HPDE6-E6E7 (cell line): ENCODE measurements around the gene SMO.
"Not testable (repeated sequence)": the region's sequence is repeated elsewhere in the genome, so short reads cannot be mapped to it uniquely, and the experiment has no call there.

Experiments used
- DNase-seq: peaks from one replicate; pipeline ENCODE4 v3.0.0; 2011; ENCODE audit warnings: missing footprints; ENCODE audit errors: extremely low spot score

The SMO gene

DNA sequence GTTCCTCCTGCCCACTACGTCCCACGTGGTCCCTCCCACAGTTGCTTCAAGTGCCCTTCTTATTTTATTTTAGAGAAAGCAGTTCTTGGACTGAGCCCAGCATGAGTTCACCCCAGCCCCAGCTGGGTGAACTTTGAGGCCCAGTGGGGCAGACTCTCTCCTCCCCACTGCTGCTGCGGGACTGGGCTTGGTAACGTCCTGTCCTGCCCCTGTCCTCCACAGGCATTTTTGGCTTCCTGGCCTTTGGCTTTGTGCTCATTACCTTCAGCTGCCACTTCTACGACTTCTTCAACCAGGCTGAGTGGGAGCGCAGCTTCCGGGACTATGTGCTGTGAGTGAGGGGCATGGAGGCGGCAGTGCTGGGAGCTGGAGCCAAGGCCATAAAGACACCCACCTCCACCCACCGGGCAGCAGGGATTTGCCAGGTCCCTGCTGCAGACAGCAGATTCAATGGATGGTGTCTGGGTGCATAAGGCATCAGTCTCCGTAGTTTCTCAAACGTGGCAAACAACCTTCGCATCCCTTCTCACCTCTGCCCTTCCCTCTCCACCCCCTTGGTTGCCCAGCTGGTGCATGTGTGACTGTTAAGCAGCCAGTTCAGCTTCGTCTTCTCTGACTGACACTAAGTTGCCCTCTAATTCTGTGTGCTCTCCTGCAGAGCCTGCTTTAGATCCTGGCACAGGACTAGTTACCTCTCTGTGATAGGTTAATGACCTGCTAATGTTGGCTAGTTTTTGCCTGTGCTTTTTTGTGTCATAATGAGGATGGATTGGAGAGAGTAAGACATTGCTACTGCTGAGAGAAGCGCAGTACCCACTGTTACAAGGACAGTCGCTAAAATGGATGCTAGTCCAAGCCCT is 20.9 kb downstream of the SMO start:
- DNase-seq, result no peak

DNA sequence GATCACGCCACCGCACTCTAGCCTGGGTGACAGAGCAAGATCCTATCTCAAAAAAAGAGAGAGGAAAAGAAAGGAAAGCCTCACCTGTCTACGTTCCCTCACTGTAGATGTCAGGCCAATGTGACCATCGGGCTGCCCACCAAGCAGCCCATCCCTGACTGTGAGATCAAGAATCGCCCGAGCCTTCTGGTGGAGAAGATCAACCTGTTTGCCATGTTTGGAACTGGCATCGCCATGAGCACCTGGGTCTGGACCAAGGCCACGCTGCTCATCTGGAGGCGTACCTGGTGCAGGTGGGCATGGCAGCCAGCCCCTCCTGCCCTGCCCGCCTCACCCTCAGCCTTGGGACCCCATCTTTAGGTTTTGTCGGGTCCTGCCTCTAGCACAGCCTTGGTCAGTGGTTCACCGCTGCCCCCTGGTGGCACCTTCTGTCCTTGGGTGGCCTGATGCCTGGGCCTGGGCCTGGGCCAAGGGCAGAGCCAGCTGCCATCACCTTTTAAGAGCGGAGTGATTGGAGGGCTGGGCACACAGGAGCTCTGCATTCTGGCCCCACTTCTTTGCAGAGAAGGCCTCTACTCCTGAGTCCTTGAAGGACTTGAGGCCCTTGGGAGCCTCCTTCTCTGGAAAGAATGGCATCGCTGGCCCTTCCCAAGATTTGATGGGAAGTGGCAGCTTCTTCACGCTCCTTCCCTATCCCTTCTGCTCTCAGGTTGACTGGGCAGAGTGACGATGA is 22.0 kb downstream of the SMO start:
- DNase-seq, result peak; percentile 76

DNA sequence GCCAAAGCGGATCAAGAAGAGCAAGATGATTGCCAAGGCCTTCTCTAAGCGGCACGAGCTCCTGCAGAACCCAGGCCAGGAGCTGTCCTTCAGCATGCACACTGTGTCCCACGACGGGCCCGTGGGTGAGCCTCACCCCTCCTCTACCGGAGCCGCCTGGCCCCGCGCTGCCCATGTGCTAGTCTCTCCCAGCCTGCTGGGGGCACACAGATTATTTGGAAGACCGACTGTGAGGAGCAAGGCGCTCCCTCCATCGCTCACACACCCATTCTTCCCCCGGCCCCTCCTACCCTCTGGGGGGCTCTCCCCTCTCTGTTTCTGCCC is 22.5 kb downstream of the SMO start:
- no peak for DNase-seq

DNA sequence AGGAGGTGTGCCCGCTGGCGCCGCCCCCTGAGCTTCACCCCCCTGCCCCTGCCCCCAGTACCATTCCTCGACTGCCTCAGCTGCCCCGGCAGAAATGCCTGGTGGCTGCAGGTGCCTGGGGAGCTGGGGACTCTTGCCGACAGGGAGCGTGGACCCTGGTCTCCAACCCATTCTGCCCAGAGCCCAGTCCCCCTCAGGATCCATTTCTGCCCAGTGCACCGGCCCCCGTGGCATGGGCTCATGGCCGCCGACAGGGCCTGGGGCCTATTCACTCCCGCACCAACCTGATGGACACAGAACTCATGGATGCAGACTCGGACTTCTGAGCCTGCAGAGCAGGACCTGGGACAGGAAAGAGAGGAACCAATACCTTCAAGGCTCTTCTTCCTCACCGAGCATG is 23.7 kb downstream of the SMO start:
- no peak for DNase-seq

DNA sequence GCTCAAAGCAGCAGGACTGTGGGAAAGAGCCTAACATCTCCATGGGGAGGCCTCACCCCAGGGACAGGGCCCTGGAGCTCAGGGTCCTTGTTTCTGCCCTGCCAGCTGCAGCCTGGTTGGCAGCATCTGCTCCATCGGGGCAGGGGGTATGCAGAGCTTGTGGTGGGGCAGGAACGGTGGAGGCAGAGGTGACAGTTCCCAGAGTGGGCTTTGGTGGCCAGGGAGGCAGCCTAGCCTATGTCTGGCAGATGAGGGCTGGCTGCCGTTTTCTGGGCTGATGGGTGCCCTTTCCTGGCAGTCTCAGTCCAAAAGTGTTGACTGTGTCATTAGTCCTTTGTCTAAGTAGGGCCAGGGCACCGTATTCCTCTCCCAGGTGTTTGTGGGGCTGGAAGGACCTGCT is 24.2 kb downstream of the SMO start:
- no peak for DNase-seq

DNA sequence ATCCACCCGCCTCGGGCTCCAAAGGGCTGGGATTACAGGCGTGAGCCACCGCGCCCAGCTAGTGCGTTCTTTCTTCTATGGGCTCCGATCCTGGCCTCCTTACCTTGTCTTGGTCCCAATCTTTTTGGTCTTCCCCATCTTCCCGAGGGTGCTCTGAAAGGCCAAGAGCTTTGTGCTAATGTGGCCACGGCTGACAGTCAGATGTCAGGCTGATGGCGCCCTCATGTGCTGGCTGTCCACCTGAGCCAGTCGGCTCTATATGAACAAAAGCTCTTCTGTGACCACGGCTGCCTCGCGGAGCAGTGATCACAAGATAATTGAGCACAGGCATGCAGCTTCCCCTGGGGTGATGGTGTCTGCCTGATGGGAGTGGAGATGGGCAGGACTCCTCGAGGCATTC is 25.4 kb downstream of the SMO start:
- DNase-seq, result no peak

DNA sequence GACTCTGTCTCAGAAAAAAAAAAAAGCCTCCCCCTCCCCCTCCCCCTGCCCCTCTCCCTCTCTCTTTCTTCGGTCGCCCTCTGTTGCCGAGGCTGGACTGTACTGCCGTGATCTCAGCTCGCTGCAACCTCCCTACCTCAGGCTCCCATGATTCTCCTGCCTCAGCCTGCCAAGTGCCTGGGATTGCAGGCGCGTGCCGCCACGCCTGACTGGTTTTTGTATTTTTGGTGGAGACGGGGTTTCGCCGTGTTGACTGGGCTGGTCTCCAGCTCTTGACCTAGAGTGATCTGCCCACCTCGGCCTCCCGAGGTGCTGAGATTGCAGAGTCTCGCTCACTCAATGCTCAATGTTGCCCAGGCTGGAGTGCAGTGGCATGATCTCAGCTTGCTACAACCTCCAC is 27.3 kb downstream of the SMO start:
- not testable (repeated sequence) for DNase-seq

DNA sequence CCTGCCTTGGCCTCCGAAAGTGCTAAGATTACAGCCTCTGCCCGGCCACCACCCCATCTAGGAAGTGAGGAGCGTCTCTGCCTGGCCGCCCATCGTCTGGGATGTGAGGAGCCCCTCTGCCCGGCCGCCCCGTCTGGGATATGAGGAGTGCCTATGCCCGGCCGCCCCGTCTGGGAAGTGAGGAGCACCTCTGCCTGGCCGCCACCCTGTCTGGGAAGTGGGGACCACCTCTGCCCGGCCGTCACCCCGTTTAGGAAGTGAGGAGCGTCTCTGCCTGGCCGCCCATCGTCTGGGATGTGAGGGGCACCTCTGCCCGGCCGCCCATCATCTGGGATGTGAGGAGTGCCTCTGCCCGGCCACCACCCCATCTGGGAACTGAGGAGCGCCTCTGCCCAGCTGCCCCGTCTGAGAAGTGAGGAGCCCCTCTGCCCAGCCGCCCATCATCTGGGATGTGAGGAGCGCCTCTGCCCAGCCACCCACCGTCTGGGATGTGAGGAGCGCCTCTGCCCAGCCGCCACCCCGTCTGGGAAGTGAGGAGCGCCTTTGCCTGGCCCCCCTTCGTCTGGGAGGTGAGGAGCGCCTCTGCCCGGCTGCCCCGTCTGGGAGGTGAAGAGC is 27.8 kb downstream of the SMO start:
- DNase-seq, result not testable (repeated sequence)

DNA sequence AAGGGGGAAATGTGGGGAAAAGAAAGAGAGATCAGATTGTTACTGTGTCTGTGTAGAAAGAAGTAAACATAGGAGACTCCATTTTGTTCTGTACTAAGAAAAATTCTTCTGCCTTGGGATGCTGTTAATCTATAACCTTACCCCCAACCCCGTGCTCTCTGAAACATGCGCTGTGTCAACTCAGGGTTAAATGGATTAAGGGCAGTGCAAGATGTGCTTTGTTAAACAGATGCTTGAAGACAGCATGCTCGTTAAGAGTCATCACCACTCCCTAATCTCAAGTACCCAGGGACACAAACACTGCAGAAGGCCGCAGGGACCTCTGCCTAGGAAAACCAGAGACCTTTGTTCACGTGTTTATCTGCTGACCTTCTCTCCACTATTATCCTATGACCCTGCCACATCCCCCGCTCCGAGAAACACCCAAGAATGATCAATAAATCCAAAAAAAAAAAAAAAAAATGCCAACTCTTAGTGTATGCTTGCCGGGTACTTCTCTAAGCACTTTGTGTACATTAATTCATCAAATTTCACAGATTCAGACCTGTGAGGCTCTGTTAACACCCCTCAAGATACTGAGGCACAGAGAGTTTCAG is 28.5 kb downstream of the SMO start:
- DNase-seq, result not testable (repeated sequence)

DNA sequence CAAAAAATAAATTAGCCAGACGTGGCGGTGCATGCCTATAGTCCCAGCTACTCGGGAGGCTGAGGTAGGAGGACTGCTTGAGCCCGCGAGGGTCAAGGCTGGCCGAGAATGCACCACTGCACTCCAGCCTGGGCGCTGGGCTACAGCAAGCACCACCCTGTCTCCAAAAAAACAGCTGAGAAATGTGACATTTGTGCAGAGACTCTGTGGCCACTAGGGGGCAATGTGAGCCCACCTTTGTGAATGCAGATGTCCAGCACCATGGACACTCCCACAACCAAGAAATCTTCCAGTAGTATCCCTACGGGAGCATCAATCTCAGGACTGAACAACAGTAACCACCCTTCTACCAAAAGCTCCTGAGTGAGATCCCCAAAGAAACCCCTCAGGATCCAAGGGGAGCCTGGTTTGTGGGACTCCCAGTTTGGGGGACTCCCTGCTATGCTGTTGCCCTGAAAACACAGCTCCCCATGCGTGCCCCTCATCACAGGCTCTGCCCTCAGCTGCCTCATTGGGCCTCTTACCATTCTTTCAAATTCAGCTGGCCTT is 30.2 kb downstream of the SMO start:
- DNase-seq, result peak; percentile 69

DNA sequence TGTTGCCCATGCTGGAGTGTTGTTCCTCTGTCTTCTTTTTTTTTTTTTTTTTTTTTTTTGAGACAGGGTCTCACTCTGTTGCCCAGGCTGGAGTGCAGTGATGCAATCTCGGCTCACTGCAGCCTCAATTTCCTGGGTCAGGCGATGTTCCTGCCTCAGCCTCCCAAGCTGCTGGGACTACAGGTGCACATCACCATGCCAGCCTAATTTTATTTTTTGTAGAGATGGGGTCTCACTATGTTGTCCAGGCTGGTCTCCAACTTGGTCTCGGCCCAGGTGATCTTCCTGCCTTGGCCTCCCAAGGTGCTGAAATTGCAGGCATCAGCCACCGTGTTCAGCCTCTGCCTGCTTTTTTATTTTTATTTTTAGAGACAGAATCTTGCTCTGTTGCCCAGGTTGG is 30.7 kb downstream of the SMO start:
- not testable (repeated sequence) for DNase-seq

DNA sequence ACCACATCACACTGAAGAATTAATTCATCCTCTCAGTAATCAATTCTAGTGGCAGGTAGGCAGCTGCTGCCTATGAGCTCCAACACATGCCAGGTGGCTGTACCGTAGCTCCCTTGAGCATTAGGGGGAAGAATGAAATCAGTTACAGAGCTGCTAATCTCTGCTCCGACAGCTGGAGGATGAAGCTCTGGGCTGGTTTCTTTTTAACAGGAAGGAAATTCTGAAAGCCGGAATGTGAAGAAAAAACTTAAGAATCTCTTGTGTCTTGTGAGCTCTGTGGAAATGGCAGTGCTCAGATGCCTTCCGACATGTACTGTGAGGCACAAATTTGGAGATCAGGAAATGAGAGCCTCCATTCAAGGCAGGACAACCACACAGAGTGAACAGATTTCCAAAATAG is 33.6 kb downstream of the SMO start:
- DNase-seq, result no peak

DNA sequence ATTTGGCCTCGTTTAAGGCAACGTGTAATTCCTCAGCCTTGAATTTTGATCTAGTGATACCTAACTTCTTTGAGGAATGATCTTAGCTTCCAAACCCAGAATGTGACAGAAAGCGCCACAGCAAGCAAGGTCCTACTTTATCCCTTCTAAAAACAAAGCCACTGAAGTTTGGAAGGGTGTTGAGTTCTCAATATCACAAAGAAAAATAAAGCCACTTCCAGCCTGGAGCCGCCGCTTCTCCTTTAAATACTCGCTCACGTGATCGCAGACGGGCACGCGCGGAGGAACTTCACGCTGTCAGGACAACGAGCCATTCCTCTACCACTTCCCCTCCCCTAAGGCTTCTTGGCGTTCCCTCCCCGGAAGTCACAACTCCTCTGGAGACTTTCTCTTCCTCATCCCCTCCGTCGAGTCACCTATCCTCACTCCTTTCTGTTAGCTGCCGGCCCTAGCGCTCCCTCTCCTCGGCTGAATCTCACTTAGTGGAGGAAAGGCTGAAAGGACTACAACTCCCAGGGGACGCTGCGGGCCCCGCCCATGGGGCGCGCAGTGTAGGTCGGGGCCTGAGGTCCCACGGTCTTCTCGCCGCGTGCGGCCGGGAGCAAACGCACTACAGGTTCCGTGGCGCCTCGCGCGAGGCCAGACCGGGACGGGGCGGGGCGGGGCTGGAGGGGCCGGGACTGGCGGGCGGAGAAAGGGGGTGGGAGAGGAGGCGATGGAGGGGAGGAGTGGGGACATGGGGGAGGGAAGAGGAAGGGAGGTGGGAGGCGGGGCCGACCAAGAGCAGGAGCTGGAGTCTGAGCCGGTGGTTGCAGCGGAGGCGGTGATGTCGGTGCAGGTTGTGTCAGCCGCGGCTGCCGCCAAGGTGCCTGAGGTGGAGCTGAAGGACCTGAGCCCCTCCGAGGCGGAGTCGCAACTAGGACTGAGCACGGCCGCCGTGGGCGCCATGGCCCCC is 36.1 kb downstream of the SMO start, which contains the start of gene AHCYL2:
Gene AHCYL2 (plus strand): TSS at position 780 of the 955 bp plus-strand sequence.
- peak; percentile 88 for DNase-seq

DNA sequence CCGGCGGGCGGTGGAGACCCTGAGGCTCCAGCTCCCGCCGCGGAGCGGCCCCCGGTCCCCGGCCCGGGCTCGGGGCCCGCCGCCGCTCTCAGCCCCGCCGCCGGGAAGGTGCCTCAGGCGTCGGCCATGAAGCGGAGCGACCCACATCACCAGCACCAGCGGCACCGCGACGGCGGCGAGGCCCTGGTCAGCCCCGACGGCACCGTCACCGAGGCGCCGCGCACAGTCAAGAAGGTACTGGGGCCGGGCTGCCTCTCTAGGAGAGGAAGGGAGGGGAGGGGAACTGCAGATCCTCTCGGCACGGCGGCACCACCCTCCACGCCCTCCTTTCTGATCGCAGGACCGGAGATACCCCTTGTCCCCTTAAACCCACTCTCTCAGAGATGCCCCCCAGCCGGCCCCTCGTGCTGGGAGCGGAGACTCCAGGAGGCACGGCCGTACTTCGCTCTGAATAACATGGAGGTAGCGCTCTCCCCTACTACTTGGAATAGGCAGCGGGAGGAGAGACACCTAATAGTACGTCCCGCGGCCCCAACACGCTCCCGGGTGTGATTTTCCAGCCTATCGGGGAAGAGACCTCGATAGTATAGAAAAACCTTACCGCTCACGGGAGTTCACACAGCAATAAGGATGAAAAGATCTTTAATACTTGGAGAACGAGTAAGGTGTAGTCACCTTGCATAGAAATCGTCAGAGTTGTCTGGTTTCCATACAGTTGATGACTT is 36.9 kb downstream of the SMO start:
- peak; percentile 39 for DNase-seq

DNA sequence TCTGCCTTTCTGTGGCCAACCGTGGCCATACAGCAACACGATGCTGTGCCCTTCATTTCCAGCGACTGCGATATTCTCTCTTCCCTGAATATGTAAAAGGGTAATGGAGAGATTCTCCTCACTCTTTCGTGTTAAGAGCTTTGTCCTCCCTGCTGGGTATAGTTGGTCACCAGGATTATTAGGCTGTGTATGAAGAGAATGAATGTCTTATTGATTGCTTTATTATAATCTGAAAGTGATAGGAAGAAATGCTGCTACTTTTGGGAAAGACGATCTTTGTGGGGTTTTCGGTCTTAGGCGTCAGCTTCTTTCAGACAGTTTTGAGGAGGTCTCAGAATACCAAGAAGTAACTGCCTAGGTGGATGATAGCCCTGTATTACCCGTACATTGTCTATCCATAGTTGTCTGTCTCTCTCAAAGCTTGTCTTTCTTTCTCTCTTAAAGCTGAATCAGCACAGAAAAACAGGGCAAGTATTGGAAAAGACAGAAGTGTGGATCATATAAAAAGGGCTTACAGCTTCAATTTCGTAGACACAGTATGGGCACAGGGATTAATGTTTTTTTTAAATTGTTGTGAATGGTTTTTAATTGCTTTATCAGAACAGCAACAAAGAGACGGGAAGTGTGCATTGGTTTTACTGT is 37.6 kb downstream of the SMO start:
- DNase-seq, result no peak

DNA sequence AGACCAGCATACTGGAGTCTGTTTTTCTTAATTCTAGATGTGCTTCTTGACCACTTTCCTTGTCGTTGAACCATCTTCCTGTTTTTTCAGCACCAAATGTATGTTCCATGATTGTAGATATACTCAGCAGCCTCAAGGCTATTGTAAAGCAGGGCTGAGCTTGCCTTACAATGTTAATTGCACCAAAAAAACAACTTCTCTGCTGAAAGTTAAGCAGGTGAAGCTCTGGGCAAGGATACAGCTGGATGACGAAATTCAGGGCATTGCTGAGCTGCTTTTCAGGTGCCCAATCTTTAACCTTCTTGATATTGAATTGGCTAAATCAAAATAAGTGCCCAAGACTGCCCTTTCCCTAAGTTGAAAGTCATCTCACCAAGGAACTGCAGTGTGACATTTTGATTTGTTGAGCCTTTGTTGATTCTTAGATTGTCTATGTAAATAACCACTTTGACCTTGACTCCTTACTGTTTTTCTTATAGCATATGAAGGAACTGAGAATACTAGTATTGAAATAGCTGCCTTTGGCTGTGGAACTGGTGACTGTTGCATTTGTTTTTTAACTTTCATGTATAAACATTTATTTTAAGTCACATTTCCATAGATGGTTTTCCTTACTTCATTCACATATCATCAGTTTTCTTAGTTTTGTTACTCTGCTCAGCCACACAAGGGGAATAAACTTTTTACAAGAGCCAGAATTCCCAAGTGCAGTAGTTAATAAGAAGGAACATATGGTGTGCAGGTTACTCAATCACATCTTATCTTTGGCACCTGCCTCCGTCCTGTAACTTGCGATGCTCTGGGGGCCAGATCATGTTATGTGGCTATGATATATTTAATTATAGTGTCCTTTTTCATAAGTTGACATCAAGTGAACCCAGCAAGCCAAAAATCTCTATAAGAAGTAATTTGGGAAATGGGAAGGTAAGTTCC is 39.5 kb downstream of the SMO start:
- DNase-seq, result no peak

DNA sequence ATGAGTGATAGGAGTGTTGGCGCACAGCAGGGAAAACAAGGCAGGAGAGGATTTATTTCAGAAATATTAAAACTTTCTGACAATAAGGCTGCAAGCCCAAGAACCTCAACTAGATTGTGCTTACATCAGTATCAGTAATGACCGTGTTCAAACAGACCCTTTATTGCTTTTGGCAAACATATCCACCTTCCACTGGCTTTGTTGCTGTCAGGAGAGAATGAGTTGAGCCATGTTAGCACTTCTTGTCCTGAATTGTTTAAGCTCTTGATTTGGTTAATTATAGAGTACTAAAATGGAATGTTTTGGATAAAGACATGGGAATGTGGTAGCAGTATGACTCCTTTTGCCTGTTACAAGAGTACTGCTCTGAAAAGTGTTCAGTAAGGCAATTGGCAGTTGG is 40.2 kb downstream of the SMO start:
- no peak for DNase-seq

DNA sequence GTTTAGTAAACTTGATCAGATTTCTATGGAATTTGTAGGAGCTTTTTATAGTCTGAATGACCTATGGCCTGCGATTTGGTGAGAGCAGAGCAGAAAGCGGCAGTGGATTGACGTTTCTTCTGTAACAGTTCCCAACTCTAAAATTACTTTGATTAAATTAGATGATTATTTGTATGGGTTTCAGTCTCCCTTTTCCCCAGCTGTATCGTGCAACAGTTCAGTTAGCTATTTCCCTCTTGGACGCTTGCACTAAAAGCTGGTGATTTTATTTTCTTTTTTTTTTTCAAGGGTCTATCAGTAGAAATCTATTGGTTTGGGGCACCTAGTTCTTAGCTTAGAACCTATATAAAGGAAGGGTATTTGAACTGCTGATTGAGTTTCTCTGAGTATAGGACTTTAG is 43.2 kb downstream of the SMO start:
- DNase-seq, result no peak

DNA sequence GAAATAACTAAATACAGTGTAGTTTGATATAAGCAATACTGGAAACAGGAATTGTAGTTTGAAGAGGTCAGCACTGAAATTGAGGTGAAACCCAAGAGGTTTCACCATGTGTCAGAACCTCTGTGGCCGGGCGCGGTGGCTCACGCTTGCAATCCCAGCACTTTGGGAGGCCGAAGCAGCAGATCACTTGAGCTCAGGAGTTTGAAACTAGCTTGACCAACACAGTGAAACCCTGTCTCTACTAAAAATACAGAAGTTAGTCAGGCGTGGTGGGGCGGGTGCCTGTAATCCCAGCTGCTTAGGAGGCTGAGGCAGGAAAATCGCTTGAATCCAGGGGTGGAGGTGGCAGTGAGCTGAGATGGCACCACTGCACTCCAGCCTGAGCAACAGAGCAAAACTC is 50.1 kb downstream of the SMO start:
- no peak for DNase-seq
